B cell (primary cell): ENCODE results near the gene PTX4. TPM values are rescaled to one million over a fixed set of nuclear protein-coding genes. Genes with fewer than 3 reads are reported as not detected.
A peak's percentile ranks its signal among the peaks of the same experiment; 100 is the strongest.

ENCODE experiments used
- ATAC-seq: fragments of 200-7000 bp; cut with Tn5 transposase; one replicate; pipeline ENCODE4 v1.10.0; 2021; ENCODE audit warnings: low read depth, mild to moderate bottlenecking, moderate number of reproducible peaks, moderate library complexity
- CTCF ChIA-PET: fragments of 350-600 bp; sonication (Branson Sonifier 250); formaldehyde crosslinking; loops from one replicate; lab custom pipeline; 2021; ENCODE audit warnings: antibody characterized with exemption, inconsistent platforms; lab: Charles Lee
- POLR2A ChIA-PET: fragments of 350-600 bp; sonication (Branson Sonifier 250); formaldehyde crosslinking; loops from one replicate; lab custom pipeline; 2021; ENCODE audit warnings: antibody characterized with exemption; lab: Charles Lee
- DNase-seq: peaks from one replicate; pipeline ENCODE4 v3.0.0; 2013
- H2AFZ ChIP-seq: 2 replicates; pipeline ENCODE4 v1.6.1; 2012; ENCODE audit warnings: mild to moderate bottlenecking, low read depth, low read length; ENCODE audit not compliant: insufficient read depth, poor library complexity, severe bottlenecking
- H3K27ac ChIP-seq, 2 donors: 1 replicate in 1 of 2; 2 replicates in 1 of 2; pipeline ENCODE4 v1.5.1; 2012 to 2013; ENCODE audit warnings: low read length in 2 of 2, mild to moderate bottlenecking in 2 of 2, moderate library complexity in 1 of 2
- H3K27me3 ChIP-seq, 4 experiments: fragments of 200-600 bp in 1 of 4; sonication (generic) in 1 of 4; replicated peaks in 1 of 4; 1 replicate in 2 of 4; 2 replicates in 2 of 4; pipeline versions ENCODE4 v1.6.1 to v1.7.0; 2013 to 2016; ENCODE audit warnings: low read length in 3 of 4, mild to moderate bottlenecking in 2 of 4, mixed read lengths in 1 of 4, moderate library complexity in 1 of 4; ENCODE audit not compliant: insufficient read depth in 4 of 4, control insufficient read depth in 3 of 4; ENCODE audit errors: control extremely low read depth in 1 of 4
- H3K36me3 ChIP-seq, 2 experiments: replicated peaks in 1 of 2; 1 replicate in 1 of 2; 2 replicates in 1 of 2; pipeline versions ENCODE4 v1.6.1 to v1.7.1; 2013; ENCODE audit warnings: low read length in 1 of 2; ENCODE audit not compliant: insufficient read depth in 2 of 2, control insufficient read depth in 1 of 2; ENCODE audit errors: control extremely low read depth in 1 of 2, extremely low read depth in 1 of 2
- H3K4me1 ChIP-seq, 2 donors: fragments of 200-600 bp in 1 of 2; sonication (generic) in 1 of 2; 1 replicate in 1 of 2; 2 replicates in 1 of 2; pipeline versions ENCODE4 v1.5.1 to v1.6.1; 2013 to 2017; ENCODE audit warnings: low read length in 2 of 2; ENCODE audit not compliant: control insufficient read depth in 2 of 2, insufficient read depth in 2 of 2
- H3K4me2 ChIP-seq: replicated peaks from 2 replicates; pipeline ENCODE3; 2012; ENCODE audit warnings: mild to moderate bottlenecking, low read depth, low read length; ENCODE audit not compliant: poor library complexity, severe bottlenecking
- H3K4me3 ChIP-seq, 5 experiments: fragments of 200-600 bp in 1 of 5; sonication (generic) in 1 of 5; 1 replicate in 3 of 5; 2 replicates in 2 of 5; pipeline versions ENCODE4 v1.5.1 to v1.7.0; 2011 to 2016; ENCODE audit warnings: low read length in 4 of 5, mild to moderate bottlenecking in 4 of 5, low read depth in 2 of 5, control low read depth in 1 of 5, moderate library complexity in 1 of 5; ENCODE audit not compliant: insufficient read depth in 1 of 5; ENCODE audit errors: control extremely low read depth in 1 of 5, extremely low read depth in 1 of 5
- H3K79me2 ChIP-seq: fragments of 200-600 bp; sonication (generic); one replicate; pipeline ENCODE4 v1.6.0; 2016; ENCODE audit warnings: low read length; ENCODE audit not compliant: control insufficient read depth, insufficient read depth
- H3K9ac ChIP-seq: fragments of 200-600 bp; sonication (generic); 2 replicates; pipeline ENCODE4 v1.6.1; 2017; ENCODE audit warnings: mild to moderate bottlenecking, low read length, moderate library complexity
- H3K9me3 ChIP-seq, 3 donors: one replicate each; pipeline versions ENCODE4 v1.6.1 to v1.7.1; 2013; ENCODE audit warnings: low read length in 2 of 3; ENCODE audit not compliant: control insufficient read depth in 2 of 3, insufficient read depth in 1 of 3; ENCODE audit errors: control extremely low read depth in 1 of 3
- H4K20me1 ChIP-seq: 2 replicates; pipeline ENCODE4 v1.6.0; 2012; ENCODE audit warnings: mild to moderate bottlenecking, low read length; ENCODE audit not compliant: insufficient read depth, control insufficient read depth, poor library complexity, severe bottlenecking
- H3K27ac Mint-ChIP-seq: one replicate; pipeline ENCODE4 v1.8.0; 2021; ENCODE audit warnings: mixed read lengths
- H3K27me3 Mint-ChIP-seq: one replicate; pipeline ENCODE4 v1.8.0; 2021; ENCODE audit warnings: mixed read lengths
- H3K4me1 Mint-ChIP-seq: one replicate; pipeline ENCODE4 v1.8.0; 2021; ENCODE audit warnings: mixed read lengths
- H3K4me3 Mint-ChIP-seq: one replicate; pipeline ENCODE4 v1.8.0; 2021; ENCODE audit warnings: mixed read lengths
- H3K9me3 Mint-ChIP-seq: one replicate; pipeline ENCODE4 v1.8.0; 2022; ENCODE audit warnings: mixed read lengths; ENCODE audit not compliant: insufficient read depth
- EZH2 ChIP-seq: IDR thresholded peaks from 2 replicates; pipeline ENCODE4 v1.6.1; 2012; ENCODE audit warnings: borderline replicate concordance, low read depth, mild to moderate bottlenecking, moderate library complexity, low read length; ENCODE audit not compliant: insufficient read depth, poor library complexity, severe bottlenecking
- WGBS: methylation state at CpG from one replicate; pipeline ENCODE4 v1.1.5; 2013; ENCODE audit warnings: missing lambda C conversion rate; ENCODE audit not compliant: insufficient coverage; 5-methylcytosine and 5-hydroxymethylcytosine counted together
- intact Hi-C: fragments of 100-400 bp; cut with micrococcal nuclease; formaldehyde crosslinking; loops from one replicate; pipeline ENCODE4 v1.10.0; 2022
- polyA plus RNA-seq: library from polyadenylated mRNA; depleted of rRNA; stranded (reverse); fragments of >200 nt; gene quantifications from 2 replicates; pipeline ENCODE4 v1.2.3, GENCODE V29; 2012
- total RNA-seq, 2 donors: library from RNA; stranded (reverse); fragments of 120-200 nt in 1 of 2; gene quantifications; 1 replicate in 1 of 2; 2 replicates in 1 of 2; pipeline versions ENCODE4 v1.2.3 to v1.2.4, GENCODE V29; 2013 to 2022
- TF ChIP-seq, protein P1 (sequence below): fragments of 200-600 bp; IDR thresholded peaks from one replicate; pipeline ENCODE4 v1.8.0; 2022; ENCODE audit warnings: antibody characterized with exemption, mild to moderate bottlenecking

Gene PTX4
- total and polyA plus RNA-seq, 2 donors (not counting 1 experiment from before 2014, with no cell fraction given), result 0.33 TPM; not detected in 1

DNA sequence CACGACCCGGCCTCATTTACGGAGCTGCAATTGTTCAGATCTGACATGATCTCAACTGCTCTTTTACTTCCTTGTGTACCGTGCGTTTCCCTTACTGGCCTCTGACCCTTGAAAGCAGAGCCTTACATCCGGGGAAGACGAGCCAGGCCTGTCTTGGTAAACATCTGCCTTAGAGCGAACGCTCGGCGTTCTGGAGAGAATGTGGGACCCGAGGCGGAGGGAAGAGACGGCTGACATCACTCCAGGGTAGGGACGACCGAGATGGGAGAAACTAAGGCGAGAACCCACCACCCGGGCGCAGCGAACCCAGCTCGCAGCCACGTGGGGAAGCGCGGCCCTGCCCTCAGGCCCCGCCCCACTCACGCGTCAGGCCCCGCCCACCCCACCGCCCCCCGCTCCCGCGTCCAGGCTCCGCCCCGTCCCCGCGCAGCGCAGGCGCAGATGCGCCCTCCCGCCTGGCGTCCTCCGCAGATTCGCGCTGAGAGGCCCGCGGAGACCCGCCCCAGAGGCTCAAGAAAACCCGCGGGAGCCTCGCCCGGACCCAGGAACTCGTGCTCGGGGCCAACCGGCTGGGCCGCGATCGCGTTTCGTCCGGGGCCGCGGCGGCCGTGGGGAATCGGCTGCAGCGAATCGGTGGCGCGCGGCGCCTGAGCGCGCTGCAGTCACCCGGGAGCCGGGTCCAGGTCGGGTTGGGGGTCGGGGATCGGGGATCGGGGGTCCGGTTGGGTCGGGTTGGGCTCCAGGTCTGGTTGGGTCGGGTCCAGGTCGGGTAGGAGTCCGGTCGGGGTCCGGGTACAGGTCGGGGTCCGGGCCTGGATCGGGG lies 4.4 kb upstream of the PTX4 start, which contains the start of gene TELO2:
TELO2 (plus strand) TSS at position 438 of the 823 bp plus-strand sequence. CDS start 922 bp downstream, outside the sequence.
- peak within 1 kb of the TSS; percentile 85 for H3K9ac ChIP-seq
- TF ChIP-seq, protein P1, sequence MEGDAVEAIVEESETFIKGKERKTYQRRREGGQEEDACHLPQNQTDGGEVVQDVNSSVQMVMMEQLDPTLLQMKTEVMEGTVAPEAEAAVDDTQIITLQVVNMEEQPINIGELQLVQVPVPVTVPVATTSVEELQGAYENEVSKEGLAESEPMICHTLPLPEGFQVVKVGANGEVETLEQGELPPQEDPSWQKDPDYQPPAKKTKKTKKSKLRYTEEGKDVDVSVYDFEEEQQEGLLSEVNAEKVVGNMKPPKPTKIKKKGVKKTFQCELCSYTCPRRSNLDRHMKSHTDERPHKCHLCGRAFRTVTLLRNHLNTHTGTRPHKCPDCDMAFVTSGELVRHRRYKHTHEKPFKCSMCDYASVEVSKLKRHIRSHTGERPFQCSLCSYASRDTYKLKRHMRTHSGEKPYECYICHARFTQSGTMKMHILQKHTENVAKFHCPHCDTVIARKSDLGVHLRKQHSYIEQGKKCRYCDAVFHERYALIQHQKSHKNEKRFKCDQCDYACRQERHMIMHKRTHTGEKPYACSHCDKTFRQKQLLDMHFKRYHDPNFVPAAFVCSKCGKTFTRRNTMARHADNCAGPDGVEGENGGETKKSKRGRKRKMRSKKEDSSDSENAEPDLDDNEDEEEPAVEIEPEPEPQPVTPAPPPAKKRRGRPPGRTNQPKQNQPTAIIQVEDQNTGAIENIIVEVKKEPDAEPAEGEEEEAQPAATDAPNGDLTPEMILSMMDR, result no peak
- TF ChIP-seq EZH2, result no peak
- peak; percentile 89 for ATAC-seq

More for the DNA sequence above, 4.4 kb upstream of the PTX4 start, which contains the start of gene TELO2:
- H3K4me3 ChIP-seq, result peak within 1 kb of the TSS; percentile 36 to 87 (median 75)
- peaks cover 0 to 30% of the 10 kb centered on the region in 2 experiments for H3K36me3 ChIP-seq
- H3K4me3 Mint-ChIP-seq, result peak within 1 kb of the TSS; percentile 97
- ChIA-PET POLR2A (interaction anchor here (0.5 to 2.9 kb wide), 12 partner anchors 13 to 171 kb away, joined by 3 to 21 read pairs (median 3); partner anchors contain the start of genes CCDC154 and UQCC4), CTCF (interaction anchor here (1.0 to 1.6 kb wide), 4 partner anchors 11 to 65 kb away, joined by 3 to 9 read pairs (median 4); no protein-coding TSS in a partner anchor)
- H3K79me2 ChIP-seq, result peaks cover 54% of the 10 kb centered on the region
- H3K4me1 Mint-ChIP-seq, result peaks cover 17% of the 10 kb centered on the region
- H3K27ac ChIP-seq, result peak within 1 kb of the TSS; percentile 95 to 96
- H3K4me1 ChIP-seq, result peaks cover 17 to 25% of the 10 kb centered on the region in 2 donors
- no peaks in the 10 kb centered on the region for H3K27me3 Mint-ChIP-seq
- peak within 1 kb of the TSS; percentile 99 for H3K27ac Mint-ChIP-seq
- WGBS, result under 1% methylated on average over 81 of the region's 89 CpGs
- peak within 1 kb of the TSS; percentile 99 for H3K4me2 ChIP-seq
- no peaks in the 10 kb centered on the region for H3K9me3 Mint-ChIP-seq
- H4K20me1 ChIP-seq, result peaks cover 31% of the 10 kb centered on the region
- no peaks in the 10 kb centered on the region for H3K9me3 ChIP-seq
- intact Hi-C loops, result loop anchor here (1.0 to 5.0 kb wide), 5 partner anchors 13 to 119 kb away; partner anchors contain the start of genes CLCN7, CRAMP1, IFT140 and UQCC4
- H3K27me3 ChIP-seq, result no peaks in the 10 kb centered on the region
- peak; percentile 92 for DNase-seq
- H2AFZ ChIP-seq, result peak within 1 kb of the TSS; percentile 90
